Suprapubic skin (tissue), 4 donors: ENCODE measurements around the gene S100A5. TPM values are rescaled to one million over a fixed set of nuclear protein-coding genes. Genes with fewer than 3 reads are reported as not detected.

Experiments used
- DNase-seq, 2 donors: peaks; one replicate each; pipeline ENCODE4 v3.0.0-alpha.2; 2019; ENCODE audit warnings: low spot score in 2 of 2
- H3K27ac ChIP-seq: fragments of 200-600 bp; sonication (generic); one replicate; pipeline ENCODE4 v1.5.1; 2019
- H3K27me3 ChIP-seq: fragments of 200-600 bp; sonication (generic); one replicate; pipeline ENCODE4 v1.5.1; 2019
- H3K36me3 ChIP-seq: fragments of 200-600 bp; sonication (generic); one replicate; pipeline ENCODE4 v1.5.1; 2019
- H3K4me1 ChIP-seq: fragments of 200-600 bp; sonication (generic); one replicate; pipeline ENCODE4 v1.5.1; 2019
- H3K4me3 ChIP-seq: fragments of 200-600 bp; sonication (generic); one replicate; pipeline ENCODE4 v1.5.1; 2019; ENCODE audit warnings: mild to moderate bottlenecking
- H3K9me3 ChIP-seq: fragments of 200-600 bp; sonication (generic); one replicate; pipeline ENCODE4 v1.5.1; 2019
- CTCF ChIP-seq, 2 donors: fragments of 200-600 bp in 1 of 2; fragments of 450-650 bp in 1 of 2; sonication (generic) in 1 of 2; IDR thresholded peaks; one replicate each; pipeline ENCODE4 v1.5.1; 2016 to 2019; ENCODE audit warnings: antibody characterized with exemption in 2 of 2, mild to moderate bottlenecking in 1 of 2, moderate library complexity in 1 of 2
- EP300 ChIP-seq: sonication (generic); formaldehyde crosslinking; IDR thresholded peaks from one replicate; pipeline ENCODE4 v1.6.1; 2017; ENCODE audit warnings: antibody characterized with exemption
- POLR2A ChIP-seq, 2 donors: fragments of 450-650 bp; IDR thresholded peaks; one replicate each; pipeline ENCODE4 v1.6.1; 2017; ENCODE audit warnings: antibody characterized with exemption in 2 of 2, mild to moderate bottlenecking in 2 of 2, moderate library complexity in 2 of 2
- POLR2AphosphoS5 ChIP-seq, 3 donors: sonication (generic); formaldehyde crosslinking; IDR thresholded peaks; one replicate each; pipeline ENCODE4 v1.6.1; 2017; ENCODE audit warnings: antibody characterized with exemption in 3 of 3
- WGBS: methylation state at CpG from one replicate; pipeline ENCODE4 v1.1.5; 2018; 5-methylcytosine and 5-hydroxymethylcytosine counted together
- total RNA-seq, 4 donors: library from RNA; depleted of rRNA; stranded (reverse); fragments of >200 nt; gene quantifications; one replicate each; pipeline ENCODE4 v1.1.0, GENCODE V29; 2016

The S100A5 gene
- total RNA-seq, 4 donors from 2014 or later = not detected

GRCh38 chr1:153560771-153561465, 20.2 kb upstream of the S100A5 start:
- Histone ChIP-seq H3K4me3 (no peak overlapping the region), H3K27me3 (no peaks in the 10 kb centered on the region), H3K9me3 (no peaks in the 10 kb centered on the region), H3K4me1 (peaks cover 27% of the 10 kb centered on the region), H3K27ac (no peak overlapping the region), H3K36me3 (no peaks in the 10 kb centered on the region)
- DNase-seq = no peak
- WGBS = 87% methylated on average over 10 of the region's 10 CpGs
- TF ChIP-seq CTCF (IDR thresholded peaks at IDR 0.05) (no peak), POLR2A (IDR thresholded peaks at IDR 0.05) (no peak), EP300 (no peak), POLR2AphosphoS5 (IDR thresholded peaks at IDR 0.05) (no peak)

- H3K27ac ChIP-seq = no peak overlapping the region
- WGBS = 96% methylated on average over 2 of the region's 2 CpGs
- TF ChIP-seq EP300 (no peak), POLR2A (IDR thresholded peaks at IDR 0.05) (no peak), POLR2AphosphoS5 (IDR thresholded peaks at IDR 0.05) (no peak), CTCF (IDR thresholded peaks at IDR 0.05) (no peak)
Observed at GRCh38 chr1:153560241-153560640, 19.5 kb upstream of the S100A5 start.

GRCh38 chr1:153557877-153558276, 17.1 kb upstream of the S100A5 start:
- H3K27me3 ChIP-seq = no peaks in the 10 kb centered on the region
- 86% methylated on average over 3 of the region's 3 CpGs for WGBS
- peaks cover 23% of the 10 kb centered on the region for H3K4me1 ChIP-seq

More at GRCh38 chr1:153560241-153560640, 19.5 kb upstream of the S100A5 start:
- no peak for DNase-seq
- Histone ChIP-seq H3K27me3 (no peaks in the 10 kb centered on the region), H3K4me1 (peaks cover 20% of the 10 kb centered on the region), H3K4me3 (no peak overlapping the region), H3K36me3 (no peaks in the 10 kb centered on the region), H3K9me3 (no peaks in the 10 kb centered on the region)

GRCh38 chr1:153556348-153556747, 15.6 kb upstream of the S100A5 start:
- Histone ChIP-seq H3K27me3 (no peaks in the 10 kb centered on the region), H3K4me3 (no peak overlapping the region), H3K4me1 (peaks cover 33% of the 10 kb centered on the region), H3K9me3 (no peaks in the 10 kb centered on the region), H3K27ac (no peak overlapping the region), H3K36me3 (no peaks in the 10 kb centered on the region)
- TF ChIP-seq POLR2AphosphoS5 (IDR thresholded peaks at IDR 0.05) (no peak), EP300 (no peak)
- WGBS = 93% methylated on average over 1 of the region's 1 CpG
- no peak for DNase-seq

More at GRCh38 chr1:153557877-153558276, 17.1 kb upstream of the S100A5 start:
- Histone ChIP-seq H3K36me3 (no peaks in the 10 kb centered on the region), H3K4me3 (no peak overlapping the region), H3K27ac (no peak overlapping the region), H3K9me3 (no peaks in the 10 kb centered on the region)
- TF ChIP-seq POLR2AphosphoS5 (IDR thresholded peaks at IDR 0.05) (no peak), CTCF (IDR thresholded peaks at IDR 0.05) (no peak), EP300 (no peak), POLR2A (IDR thresholded peaks at IDR 0.05) (no peak)
- DNase-seq = no peak

- no peaks in the 10 kb centered on the region for H3K27me3 ChIP-seq
- peak overlapping the region; percentile 25 for H3K27ac ChIP-seq
- no peaks in the 10 kb centered on the region for H3K36me3 ChIP-seq
- no peaks in the 10 kb centered on the region for H3K9me3 ChIP-seq
- 17% methylated on average over 2 of the region's 2 CpGs for WGBS
- no peak for TF ChIP-seq EP300
- no peak for TF ChIP-seq POLR2A (IDR thresholded peaks at IDR 0.05)
- no peak for TF ChIP-seq CTCF (IDR thresholded peaks at IDR 0.05)
- no peak for TF ChIP-seq POLR2AphosphoS5 (IDR thresholded peaks at IDR 0.05)
- DNase-seq = no peak
- H3K4me1 ChIP-seq = peaks cover 56% of the 10 kb centered on the region
- no peak overlapping the region for H3K4me3 ChIP-seq
Observed at GRCh38 chr1:153553830-153554541, 13.3 kb upstream of the S100A5 start.
